ENCODE measurements around the gene ERCC6L2. TPM values are rescaled to one million over a fixed set of nuclear protein-coding genes. Genes with fewer than 3 reads are reported as not detected.

ERCC6L2 gene
- total and polyA plus RNA-seq, 2 of the 8 experiments (the other 6 are each of a cell fraction or from before 2014, with no cell fraction given): 9.8 to 50.0 TPM

GRCh38 chr9:95845751-95846150 is 29.7 kb upstream of the ERCC6L2 start (continued):
- TF ChIP-seq, protein P1, sequence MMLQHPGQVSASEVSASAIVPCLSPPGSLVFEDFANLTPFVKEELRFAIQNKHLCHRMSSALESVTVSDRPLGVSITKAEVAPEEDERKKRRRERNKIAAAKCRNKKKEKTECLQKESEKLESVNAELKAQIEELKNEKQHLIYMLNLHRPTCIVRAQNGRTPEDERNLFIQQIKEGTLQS (IDR thresholded peaks at IDR 0.05; ENCODE audit: insufficient read depth, low read depth, low read length): no peak
- TF ChIP-seq SIN3A (conservative IDR thresholded peaks at IDR 0.05 in 1 of 2, IDR thresholded peaks at IDR 0.05 in 1 of 2; ENCODE audit: low read depth in 1 of 2, low read length in 2 of 2): no peak
- no peak for TF ChIP-seq FOSL1 (IDR thresholded peaks at IDR 0.05; ENCODE audit: insufficient read depth, low read depth, low read length)
- TF ChIP-seq HDAC6 (IDR thresholded peaks at IDR 0.05; ENCODE audit: low read depth, low read length): no peak
